Non-pigmented ciliary epithelial cell (primary cell): Measurements from ENCODE around the gene BTRC.
A peak's percentile ranks its signal among the peaks of the same experiment; 100 is the strongest.

Experiments used
- DNase-seq: peaks from one replicate; pipeline ENCODE4 v3.0.0-alpha.2; 2010; ENCODE audit warnings: low read depth

BTRC gene

DNA sequence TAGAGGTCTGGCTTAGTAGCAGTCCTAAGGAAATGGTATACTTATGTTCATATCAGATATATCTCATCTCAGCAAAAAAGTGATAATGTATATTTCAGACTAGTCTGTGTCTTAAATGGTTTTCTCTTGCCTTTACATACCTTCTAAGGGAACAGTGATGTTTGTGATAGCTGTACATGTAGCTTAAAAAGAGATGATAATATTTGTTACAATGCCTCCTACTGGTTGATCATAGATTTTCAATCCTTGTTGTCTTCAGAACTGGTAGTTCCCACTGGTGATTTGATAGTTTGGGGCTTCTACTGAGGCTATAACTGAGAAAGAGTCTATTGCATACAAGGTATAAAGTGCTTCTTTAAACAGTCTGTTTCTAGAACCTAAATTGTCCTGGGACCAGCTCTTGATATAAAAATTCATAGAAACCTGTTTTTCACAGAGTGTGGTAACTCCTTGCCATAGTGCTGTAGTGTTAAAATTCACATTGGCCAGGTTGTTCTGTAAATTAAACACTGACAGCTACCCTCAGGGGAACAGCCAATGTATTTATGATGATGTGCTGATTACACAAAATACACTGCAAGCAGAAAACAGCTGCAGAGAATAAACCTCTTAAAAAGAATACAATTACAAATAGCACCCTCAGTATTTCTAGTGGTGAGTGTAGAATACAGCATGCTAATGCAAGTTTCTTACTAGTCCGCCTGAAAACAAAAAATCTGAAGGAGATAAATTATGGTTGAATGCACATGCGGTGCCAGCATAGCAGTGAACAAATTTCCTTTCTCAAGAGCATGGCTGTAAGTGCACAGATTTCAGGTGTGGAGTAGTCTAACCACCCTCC lies 90.3 kb downstream of the BTRC start:
- no peak for DNase-seq

DNA sequence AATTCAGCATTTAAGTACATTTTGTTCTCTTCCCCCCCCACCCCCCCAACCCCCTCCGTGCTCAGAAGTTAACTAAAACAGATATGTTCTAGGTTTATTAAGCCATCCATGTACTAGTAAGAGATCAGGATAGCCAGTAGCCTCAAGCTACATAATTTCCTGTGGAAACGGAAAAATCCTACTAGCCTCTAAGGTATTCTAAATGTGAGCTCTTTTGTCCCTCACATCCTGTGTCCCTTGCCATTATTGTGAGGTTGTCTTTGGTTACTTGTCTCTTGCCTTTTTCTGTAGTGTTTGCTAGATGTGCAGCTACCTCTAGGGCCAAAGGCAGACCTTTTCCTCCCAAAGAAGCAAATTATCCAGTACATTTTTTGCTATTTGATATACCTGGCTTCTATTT lies 92.1 kb downstream of the BTRC start:
- DNase-seq: no peak

DNA sequence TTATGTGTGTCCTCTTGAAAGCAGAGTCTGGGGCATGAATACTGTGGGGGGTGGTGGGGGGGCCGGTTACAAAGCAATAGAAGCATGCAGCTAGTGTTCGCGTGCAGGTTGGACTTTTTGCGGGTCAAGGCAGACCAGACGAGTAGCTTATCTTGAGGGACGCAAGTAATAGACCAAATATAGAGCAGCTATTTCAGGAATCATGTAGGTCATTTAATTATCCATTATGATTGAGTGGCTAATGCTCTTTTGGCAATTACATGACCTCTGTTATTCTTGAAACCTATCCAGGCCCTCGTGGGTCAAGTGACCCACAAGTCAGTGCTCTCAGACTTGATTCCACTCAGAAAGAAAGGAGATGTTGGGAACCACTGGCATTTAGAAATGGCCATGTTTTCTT lies 93.0 kb downstream of the BTRC start:
- no peak for DNase-seq

DNA sequence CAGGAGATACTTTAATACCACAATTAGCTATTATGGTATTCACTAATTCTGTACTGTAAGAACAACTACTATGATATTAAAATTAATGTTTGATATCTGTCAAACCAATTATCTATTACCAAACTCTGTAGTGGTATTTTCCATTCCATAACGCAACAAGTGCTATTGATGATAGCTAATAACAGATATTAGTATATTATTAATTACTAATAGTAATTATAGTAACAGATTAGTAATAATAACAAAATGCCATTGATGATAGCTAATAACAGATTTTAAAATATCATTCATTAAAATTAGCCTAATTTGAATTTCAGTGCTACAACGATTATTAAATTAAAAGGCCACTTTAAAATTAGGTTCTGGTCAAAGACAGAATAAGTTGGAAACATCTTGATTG lies 93.5 kb downstream of the BTRC start:
- DNase-seq: no peak

DNA sequence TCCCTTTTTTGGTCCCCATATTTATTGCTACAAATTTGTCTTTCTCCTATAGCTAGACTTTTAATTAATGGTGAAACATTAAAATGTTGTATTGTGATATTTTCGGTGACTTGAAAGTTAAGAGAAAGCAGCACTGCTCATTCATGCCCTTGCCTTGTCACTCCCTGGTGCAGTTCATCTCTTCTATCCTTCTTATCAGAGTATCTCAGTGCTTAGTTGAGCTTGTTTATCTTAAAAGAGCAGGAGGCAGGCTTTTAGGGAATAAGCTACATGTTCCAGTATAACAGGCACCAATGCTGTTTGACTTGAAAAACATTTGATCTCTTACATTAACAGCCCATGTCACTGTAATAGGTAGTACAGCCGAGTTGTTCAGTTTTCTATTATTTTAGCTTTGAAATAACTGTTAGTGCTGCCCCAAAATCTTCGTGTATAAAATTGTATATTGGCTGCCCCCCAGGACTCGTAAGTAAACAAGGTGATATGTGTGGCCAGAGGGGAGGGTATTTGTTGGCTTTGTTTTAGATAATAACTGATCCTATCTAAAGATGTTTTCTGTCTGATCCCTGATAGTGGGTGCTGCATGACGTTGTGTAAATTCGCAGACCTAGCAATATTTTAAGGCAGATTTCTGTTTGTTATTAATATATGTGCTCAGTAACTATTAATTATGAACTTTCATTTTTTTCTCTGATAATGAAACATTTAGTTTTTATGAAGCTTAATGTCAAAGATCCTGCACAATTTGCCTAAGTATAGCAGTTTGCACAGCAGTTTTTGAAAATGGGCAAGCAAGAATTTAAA lies 96.5 kb downstream of the BTRC start:
- DNase-seq: no peak

DNA sequence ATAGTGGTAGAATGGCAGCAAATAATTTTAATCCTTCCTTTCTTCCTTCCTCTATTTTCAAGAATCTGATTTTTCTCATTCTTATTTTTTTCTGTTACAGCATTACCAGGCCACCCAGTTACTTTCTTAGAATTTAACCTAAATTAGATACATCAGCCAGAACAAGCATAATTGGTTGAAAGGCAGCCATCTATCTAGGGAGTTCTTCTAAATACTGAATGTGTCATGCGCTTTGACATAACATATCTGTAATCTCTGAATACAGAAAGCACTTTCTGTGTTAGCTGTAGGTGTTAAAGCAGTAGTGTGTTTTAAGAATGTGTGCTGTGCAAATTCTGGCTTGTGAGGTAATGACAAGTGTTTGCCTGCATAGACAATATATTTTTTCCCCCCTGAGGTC lies 97.3 kb downstream of the BTRC start:
- no peak for DNase-seq

DNA sequence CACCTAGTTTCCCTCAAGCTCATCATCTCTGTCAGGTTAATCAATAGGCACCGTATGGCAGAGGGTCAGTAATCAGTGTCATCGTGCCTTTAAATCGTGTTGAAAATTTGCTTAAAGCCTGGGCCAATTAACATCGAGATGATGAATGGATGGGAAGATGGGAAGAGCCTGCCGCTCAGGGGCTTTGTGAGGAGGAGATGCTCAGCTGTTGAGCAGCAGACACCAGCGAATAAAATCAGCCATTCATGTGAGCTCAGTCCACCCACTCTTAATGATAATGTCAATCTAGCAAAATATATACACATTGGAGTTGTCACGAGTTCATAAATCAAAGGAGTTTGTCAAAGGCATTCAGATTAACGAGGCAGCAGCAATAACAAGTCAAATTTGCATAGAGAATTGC lies 97.7 kb downstream of the BTRC start:
- no peak for DNase-seq

DNA sequence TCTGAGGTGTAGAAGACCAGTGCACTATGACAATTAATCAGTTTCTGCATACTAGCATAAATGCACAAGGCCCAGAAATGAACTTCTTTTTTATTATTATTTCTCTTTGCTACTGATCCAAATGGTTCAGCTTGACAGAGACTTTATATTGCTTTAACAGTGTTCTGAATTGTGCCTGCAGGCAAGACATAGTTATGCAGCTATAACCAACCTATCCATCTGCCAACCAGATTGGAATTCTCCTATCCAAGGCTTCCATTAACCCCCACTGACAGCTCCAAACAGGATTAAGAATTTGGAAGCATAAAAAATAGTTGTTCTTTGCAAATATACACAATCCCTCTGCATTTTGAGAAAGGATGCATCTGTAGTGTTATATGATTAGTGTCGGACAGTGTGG lies 98.2 kb downstream of the BTRC start:
- DNase-seq: no peak

DNA sequence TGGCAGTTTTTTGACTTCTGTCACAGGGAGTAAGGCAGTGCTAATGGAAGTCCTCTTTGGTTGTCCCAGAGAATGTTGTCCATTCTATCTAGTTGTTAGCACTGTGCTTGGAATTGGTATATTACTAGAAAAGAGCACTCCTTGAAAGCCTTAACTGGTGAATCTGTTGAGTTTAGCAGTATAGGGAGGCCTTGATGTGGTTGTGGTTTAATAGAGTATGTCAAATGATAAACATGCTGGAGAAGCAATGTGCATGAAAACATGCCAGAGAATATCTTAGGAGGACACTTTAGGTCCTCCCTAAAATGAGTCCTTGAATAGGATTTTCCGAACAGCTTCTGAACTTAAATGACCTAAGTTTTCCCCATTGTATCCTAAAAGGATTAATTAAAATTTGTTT lies 98.6 kb downstream of the BTRC start:
- DNase-seq: no peak

DNA sequence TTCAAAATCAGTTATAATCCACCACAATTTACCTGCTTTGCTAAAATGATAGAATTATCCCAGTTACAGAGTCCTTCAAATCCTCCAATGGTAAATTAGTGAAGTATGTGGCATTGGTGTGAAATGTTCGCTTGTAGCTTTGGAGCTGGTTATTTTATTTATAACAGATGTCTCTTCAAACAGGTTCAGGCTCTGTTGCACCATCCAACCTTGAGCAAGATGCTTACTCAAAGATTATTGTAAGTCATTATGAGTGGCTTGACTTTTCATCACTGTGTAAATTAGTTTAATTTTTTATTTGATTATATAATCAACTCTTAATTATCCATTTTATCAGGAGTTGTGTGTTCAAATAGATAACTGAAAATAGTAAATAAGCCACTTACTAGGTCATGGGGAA lies 99.4 kb downstream of the BTRC start:
- no peak for DNase-seq

DNA sequence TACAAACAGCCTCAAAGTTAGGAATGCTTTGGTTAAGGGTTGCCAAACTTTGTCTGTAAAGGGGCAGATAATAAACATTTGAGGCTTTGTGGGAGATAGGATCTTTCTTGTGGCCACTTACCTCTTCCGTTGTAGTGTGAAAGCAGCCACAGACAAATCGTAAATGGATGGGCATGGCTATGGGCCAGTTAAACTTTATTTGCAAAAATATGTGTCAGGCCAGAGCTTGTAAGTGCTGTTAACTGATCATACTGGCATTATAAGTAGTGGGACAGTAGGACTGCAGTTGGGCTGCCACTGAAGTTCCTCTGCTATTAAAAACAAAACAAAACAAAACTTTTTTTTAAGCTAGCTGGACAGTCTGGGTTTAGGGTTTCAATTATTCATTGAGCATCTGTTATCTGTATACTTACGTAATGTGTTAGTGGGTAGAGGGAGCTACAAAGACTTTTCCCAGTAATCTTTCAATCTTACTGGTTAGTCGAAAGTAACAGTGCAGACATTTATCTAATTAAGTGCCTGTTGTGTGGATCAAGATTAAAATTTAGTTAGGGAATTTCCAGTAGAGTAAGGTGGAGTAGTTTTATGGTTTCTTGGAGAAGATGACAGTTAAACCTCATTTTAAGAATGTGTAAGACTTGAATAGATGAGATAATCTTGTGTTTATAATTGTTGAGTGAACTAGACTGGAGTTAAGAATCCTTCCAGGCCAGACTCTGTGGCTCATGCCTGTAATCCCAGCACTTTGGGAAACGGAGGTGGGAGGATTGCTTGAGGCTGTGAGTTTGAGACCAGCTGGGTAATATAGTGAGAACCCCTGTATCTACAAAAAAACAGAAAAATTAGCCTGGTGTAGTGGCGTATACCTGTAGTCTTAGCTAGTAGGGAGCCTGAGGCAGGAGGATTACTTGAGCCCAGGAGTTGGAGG lies 100.1 kb downstream of the BTRC start:
- no peak for DNase-seq

DNA sequence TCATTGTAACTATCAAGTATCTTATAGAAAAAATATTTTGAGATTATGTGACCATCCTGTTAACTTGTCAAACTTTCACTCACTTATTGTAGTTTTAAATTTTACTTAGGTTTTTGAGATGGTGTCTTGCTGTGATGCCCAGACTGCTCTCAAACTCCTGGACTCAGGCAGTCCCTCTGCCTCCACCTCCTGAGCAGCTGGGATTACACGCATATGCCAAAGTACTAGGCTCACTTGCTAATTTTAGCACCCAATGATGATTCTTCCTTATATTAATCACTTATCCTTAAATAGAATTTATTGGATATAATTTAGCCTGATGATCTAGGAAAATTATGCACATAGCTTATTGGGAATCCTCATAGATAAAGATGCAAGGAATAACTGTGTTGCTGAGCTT lies 104.9 kb downstream of the BTRC start:
- no peak for DNase-seq

DNA sequence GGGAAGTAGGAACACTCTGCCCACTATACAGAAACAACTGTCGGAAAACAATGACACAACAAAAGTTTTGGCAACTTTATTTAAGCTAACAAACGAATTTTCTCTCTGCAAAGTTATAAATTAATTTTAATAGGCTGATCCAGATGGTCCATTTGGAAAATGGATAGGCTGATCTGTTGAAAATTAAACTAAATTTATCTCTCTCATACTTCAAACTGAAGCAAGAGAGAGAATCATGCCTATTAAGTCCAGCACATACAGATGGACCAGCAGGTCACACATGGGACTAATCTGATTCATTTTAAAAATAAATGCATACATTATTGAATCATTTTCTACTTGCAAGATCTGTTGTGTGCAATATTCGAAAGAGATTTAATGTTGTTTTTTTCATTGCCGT lies 110.1 kb downstream of the BTRC start:
- DNase-seq: no peak

DNA sequence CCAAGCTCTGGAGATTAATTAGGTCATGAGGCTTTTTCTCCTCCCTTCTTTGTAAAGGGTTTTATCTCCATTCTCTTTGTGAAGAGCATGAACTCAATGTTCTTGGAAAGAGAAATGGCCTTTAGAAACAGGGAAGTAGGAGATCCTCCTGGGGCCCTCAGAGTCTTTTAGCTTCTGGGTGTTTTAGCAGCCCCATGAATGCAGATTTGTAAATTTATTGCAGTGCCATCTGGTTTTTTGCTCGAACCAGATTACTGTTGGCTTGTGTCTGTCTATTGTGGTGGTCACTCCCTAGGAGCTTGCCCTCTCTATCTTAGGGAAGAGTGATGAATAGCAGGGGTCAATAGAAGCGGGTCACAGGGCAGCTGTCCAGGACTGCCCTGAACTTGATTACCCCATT lies 110.6 kb downstream of the BTRC start:
- DNase-seq: no peak

DNA sequence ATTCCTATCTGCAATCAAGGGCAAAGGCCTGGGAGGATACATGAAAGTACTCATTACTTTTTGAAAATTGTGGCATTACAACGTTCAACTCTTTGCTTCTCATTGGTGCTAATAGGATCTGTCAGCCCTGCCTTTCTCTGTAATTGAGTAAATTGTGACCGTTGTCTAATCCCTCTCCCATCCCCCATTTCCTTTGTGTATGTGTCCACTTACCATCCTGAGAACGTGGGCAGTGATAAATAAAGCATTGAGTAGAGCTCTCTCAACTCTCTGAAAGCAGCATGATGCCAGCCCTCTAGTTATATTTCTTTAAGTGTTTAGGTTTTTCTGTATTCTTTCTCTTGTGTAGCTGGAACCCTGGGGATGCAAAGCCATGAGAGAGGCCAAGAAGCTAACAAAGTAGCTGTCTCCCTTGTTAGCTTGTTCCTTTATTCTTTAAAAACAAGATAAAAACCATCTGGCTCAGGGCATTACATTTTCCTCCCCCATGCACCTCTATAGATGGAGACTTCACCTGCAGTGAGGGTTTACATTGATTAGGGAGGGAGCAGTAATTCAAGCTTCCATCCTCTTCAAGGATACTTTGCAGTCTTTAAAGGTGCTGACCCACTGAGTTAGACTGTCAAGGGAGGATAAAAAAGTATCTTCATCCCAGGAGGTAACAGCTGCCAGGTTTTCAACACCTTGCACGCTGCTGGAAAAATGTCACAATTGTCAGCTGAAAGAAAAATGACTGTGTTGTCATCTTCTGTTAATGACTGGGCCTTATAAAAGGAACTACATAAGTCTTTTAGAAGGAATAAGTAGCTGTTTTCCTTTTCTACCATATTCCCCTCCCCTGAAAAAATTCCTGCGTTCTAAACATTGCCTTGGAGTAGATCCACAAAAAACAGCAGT lies 112.3 kb downstream of the BTRC start:
- DNase-seq: no peak

DNA sequence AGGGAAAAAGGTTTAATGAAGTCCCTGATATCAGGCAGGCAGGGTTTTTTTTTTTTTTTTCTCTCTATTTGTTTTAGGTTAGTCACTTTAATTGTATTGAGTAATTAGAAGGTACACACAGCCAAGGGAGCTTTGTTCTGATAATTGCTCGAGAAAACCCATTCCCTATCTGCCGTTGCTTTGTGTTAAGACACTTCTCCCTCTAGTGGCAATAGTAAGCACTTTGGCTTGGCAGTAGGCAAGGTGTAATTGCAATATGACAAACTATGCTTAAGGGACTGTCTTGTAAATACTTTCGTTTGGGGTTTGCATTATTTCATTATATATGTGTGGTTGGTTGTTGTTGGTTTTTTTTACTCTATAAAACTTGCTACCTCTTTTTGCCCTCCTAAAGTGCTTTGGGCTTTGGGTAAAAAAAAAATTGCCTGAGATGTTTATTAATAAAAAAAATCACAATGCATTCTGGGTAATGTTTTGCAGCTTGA lies 113.4 kb downstream of the BTRC start:
- DNase-seq: peak; percentile 30

DNA sequence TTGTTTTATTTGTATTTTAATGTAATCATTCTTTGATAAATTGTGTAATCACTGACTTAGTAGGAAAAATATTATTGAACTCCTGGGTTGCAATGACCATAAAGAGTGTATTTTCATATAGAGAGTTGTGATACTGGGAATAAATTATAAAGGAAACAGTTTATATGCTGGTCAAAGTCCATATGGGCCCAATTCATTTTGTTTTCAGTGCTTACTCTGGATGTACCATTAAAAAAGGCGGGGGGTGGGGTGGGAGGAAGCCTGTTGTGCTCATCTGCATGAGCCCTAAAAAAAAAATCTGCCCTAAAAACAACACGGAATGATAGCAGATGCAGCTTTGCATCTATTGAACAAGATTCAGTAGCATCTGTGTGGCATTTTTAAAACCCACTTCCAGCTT lies 114.2 kb downstream of the BTRC start:
- no peak for DNase-seq

DNA sequence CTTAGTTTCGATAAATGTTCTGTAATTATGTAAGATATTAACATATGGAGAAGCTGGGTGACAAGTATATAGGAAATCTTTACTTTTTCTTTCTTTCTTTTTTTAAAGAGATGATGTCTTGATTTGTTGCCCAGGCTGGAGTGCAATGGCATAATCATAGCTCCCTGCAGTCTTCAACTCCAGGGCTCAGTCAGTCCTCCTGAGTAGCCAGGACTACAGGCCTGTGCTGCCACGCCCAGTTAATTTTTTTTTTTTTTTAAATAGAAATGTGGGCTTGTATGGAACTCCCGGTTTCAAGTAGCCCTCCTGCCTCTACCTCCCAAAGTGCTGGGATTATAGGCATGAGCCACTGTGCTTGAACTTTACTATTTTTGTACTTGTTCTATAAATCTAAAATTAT lies 122.4 kb downstream of the BTRC start:
- no peak for DNase-seq

DNA sequence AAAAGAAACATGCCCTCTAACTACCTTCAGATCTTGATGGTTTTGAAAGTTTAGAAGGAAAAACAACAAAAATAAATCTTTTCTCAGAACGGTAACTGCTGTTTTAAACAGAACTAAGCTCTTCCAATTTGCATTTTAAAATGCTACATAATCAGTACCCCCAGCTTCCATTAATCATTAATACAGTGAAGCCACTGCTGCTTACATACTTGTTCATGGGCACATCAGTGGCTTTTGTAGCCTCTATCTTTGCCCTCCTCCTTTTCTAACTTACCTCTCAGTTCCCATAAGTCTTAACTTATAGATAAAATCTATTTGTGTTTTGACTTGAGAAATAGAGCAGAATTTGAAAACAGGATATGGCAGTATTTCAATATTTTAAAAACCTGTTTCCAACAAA lies 125.0 kb downstream of the BTRC start:
- DNase-seq: no peak

DNA sequence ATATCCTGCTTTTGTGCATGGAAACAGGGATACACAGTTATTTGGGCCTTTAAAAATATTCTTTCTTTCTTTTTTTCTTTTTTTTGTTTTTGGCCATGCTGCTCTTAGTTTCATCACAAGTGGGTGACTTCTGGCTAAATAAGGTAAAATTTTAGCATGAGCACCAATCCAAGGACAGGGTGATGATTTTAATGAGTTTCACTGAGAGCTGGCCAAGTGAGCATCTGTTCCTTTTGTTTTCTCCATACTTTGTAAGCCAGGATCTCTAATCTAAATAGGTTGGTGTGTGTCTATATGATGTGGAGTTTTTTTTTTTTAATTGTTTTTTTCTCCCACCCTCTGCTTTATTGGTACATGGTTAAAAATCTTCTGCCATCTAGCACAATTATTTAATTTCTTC lies 127.3 kb downstream of the BTRC start:
- DNase-seq: no peak

DNA sequence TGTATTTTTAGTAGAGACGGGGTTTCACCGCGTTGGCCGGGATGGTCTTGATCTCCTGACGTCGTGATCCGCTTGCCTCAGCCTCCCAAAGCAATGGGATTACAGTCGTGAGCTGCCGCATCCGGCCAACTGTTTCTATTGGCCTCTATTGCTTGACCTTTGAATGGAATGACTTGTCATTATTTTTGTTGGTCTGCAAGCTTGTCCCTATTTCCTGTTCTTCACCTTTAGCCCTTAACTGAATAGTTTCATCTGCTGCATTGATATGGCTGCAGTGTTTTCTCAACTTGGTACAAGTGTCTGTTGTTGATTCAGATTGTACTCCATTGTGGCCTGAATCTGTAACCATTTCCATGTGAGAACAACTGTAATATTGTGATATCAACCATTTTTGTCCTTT lies 128.6 kb downstream of the BTRC start:
- DNase-seq: no peak
